ENCODE measurements around the gene CUEDC2. TPM values are rescaled to one million over a fixed set of nuclear protein-coding genes. Genes with fewer than 3 reads are reported as not detected.

CUEDC2 gene
- total and polyA plus RNA-seq, 10 of the 15 experiments (the other 5 are each of a cell fraction or from before 2014, with no cell fraction given), result 20.4 to 121 (median 75.0) TPM

DNA sequence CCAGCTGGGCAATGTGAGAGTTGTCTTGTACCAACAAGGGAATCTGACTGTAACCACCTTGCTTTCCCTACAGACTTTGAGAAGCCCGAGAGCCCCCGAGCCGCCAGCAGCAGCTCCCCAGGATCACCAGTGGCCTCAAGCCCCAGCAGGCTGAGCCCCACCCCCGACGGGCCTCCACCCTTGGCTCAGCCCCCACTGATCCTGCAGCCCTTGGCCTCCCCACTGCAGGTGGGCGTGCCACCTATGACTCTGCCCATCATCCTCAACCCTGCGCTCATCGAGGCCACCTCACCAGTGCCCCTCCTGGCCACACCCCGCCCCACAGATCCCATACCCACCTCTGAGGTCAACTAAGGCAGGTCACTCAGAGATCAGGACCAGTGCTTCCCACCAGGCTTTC, 50.4 kb downstream of the CUEDC2 start:
- intact Hi-C loops (cut with micrococcal nuclease; ENCODE audit: unreplicated experiment), result no loop called here
- no TSS peak for BruUV-seq (replicated peaks)
- Histone ChIP-seq H3K4me1 (ENCODE audit: control insufficient read depth, insufficient read depth, low read length) (peaks cover 13% of the 10 kb centered on the region), H3K27ac (ENCODE audit: control insufficient read depth, insufficient read depth) (no peak overlapping the region), H3K79me2 (ENCODE audit: control insufficient read depth, insufficient read depth, low read length) (no peaks in the 10 kb centered on the region), H2AFZ (ENCODE audit: control insufficient read depth, low read depth, low read length) (no peak overlapping the region), H3K4me3 (no peak overlapping the region), H4K20me1 (ENCODE audit: control insufficient read depth, insufficient read depth) (no peaks in the 10 kb centered on the region), H3K9me3 (replicated peaks; ENCODE audit: control insufficient read depth, insufficient read depth, low read length) (no peaks in the 10 kb centered on the region), H3K36me3 (ENCODE audit: control insufficient read depth in 2 of 2, insufficient read depth in 2 of 2, low read length in 1 of 2) (peaks cover 11 to 19% of the 10 kb centered on the region in 2 experiments), H3K9ac (ENCODE audit: control insufficient read depth, insufficient read depth, low read length) (no peak overlapping the region), H3K27me3 (replicated peaks in 1 of 2; ENCODE audit: control insufficient read depth in 2 of 2, insufficient read depth in 2 of 2, low read length in 1 of 2) (no peaks in the 10 kb centered on the region), H3K4me2 (ENCODE audit: control insufficient read depth, insufficient read depth) (no peak overlapping the region)
- SMC1A ChIA-PET (ENCODE audit: uncharacterized antibody, unreplicated experiment), result interaction anchor here (1.1 kb wide), 1 partner anchor 152 kb away, joined by 3 read pairs; no protein-coding TSS in a partner anchor
- RAD21 ChIA-PET (ENCODE audit: unreplicated experiment), result interaction anchor here (1.4 to 1.6 kb wide), 2 partner anchors 13 to 152 kb away, joined by 3 to 6 read pairs; no protein-coding TSS in a partner anchor
- CTCF ChIA-PET, result interaction anchor here (0.8 to 2.3 kb wide), 4 partner anchors 12 to 152 kb away, joined by 3 to 12 read pairs (median 4); no protein-coding TSS in a partner anchor
- FAIRE-seq (no peak), DNase-seq (ENCODE audit: low read depth, low spot score) (no peak), ATAC-seq (no peak)
- WGBS (ENCODE audit: insufficient coverage, insufficient replicate concordance, low lambda C conversion rate, missing lambda C conversion rate), result 98% methylated on average over 9 of the region's 9 CpGs
- POLR2A ChIA-PET, result no interaction called here
- in situ Hi-C loops (cut with MboI), result no loop called here
- TF ChIP-seq SMARCA5 (IDR thresholded peaks at IDR 0.05) (no peak), RBBP5 (conservative IDR thresholded peaks at IDR 0.05) (no peak), GABPA (IDR thresholded peaks at IDR 0.05; ENCODE audit: low read depth) (no peak)

DNA sequence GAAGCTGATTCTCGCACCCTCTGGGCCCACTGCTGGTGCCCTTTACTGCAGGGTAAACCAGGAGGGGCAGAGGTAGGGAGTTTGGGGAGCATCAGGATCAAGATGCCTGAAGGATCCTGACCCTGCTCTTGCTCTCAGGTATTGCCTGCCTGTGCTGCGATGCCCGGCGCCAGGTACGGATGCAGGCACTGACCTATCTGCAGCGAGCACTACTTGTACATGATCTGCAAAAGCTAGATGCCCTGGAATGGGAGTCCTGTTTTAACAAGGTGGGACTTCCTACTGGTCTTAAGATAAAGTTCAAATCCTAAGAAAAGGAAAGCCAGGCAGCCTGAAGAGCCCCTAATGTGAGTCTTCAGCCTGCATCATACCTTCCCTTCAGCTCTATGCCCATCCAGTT, 53.0 kb downstream of the CUEDC2 start:
- DNase-seq (ENCODE audit: low read depth, low spot score), result no peak
- 85% methylated on average over 6 of the region's 6 CpGs for WGBS (ENCODE audit: insufficient coverage, insufficient replicate concordance, low lambda C conversion rate, missing lambda C conversion rate)
- FAIRE-seq, result no peak
- H3K4me2 ChIP-seq (ENCODE audit: control insufficient read depth, insufficient read depth), result no peak overlapping the region
- H3K4me3 ChIP-seq, result no peak overlapping the region
- no TSS peak for BruUV-seq (replicated peaks)
- H3K36me3 ChIP-seq (ENCODE audit: control insufficient read depth in 2 of 2, insufficient read depth in 2 of 2, low read length in 1 of 2), result peaks cover 20 to 28% of the 10 kb centered on the region in 2 experiments
- peaks cover 5% of the 10 kb centered on the region for H3K4me1 ChIP-seq (ENCODE audit: control insufficient read depth, insufficient read depth, low read length)
- in situ Hi-C loops (cut with MboI) (no loop called here), intact Hi-C loops (cut with micrococcal nuclease; ENCODE audit: unreplicated experiment) (no loop called here)
- ChIA-PET POLR2A (interaction anchor here (0.9 kb wide), 1 partner anchor 10 kb away, joined by 5 read pairs; no protein-coding TSS in a partner anchor), RAD21 (ENCODE audit: unreplicated experiment) (interaction anchor here (1.9 kb wide), 1 partner anchor 27 kb away, joined by 4 read pairs; no protein-coding TSS in a partner anchor), SMC1A (ENCODE audit: uncharacterized antibody, unreplicated experiment) (no interaction called here), CTCF (interaction anchor here (1.4 kb wide), 1 partner anchor 29 kb away, joined by 4 read pairs; no protein-coding TSS in a partner anchor)
- H3K27ac ChIP-seq (ENCODE audit: control insufficient read depth, insufficient read depth), result no peak overlapping the region
- no peak for ATAC-seq
- H4K20me1 ChIP-seq (ENCODE audit: control insufficient read depth, insufficient read depth), result no peaks in the 10 kb centered on the region
- no peak overlapping the region for H3K9ac ChIP-seq (ENCODE audit: control insufficient read depth, insufficient read depth, low read length)
- no peak overlapping the region for H2AFZ ChIP-seq (ENCODE audit: control insufficient read depth, low read depth, low read length)
- no peaks in the 10 kb centered on the region for H3K9me3 ChIP-seq (replicated peaks; ENCODE audit: control insufficient read depth, insufficient read depth, low read length)
- no peaks in the 10 kb centered on the region for H3K79me2 ChIP-seq (ENCODE audit: control insufficient read depth, insufficient read depth, low read length)
- H3K27me3 ChIP-seq (replicated peaks in 1 of 2; ENCODE audit: control insufficient read depth in 2 of 2, insufficient read depth in 2 of 2, low read length in 1 of 2), result no peaks in the 10 kb centered on the region
- TF ChIP-seq MTA2 (IDR thresholded peaks at IDR 0.05; ENCODE audit: low read depth) (no peak), EP300 (IDR thresholded peaks at IDR 0.05; ENCODE audit: borderline replicate concordance in 1 of 2, control insufficient read depth in 1 of 2, low read depth in 2 of 2, low read length in 2 of 2) (no peak), SMC3 (IDR thresholded peaks at IDR 0.05; ENCODE audit: borderline replicate concordance, low read length) (no peak), RELA (IDR thresholded peaks at IDR 0.05; ENCODE audit: borderline replicate concordance, partially characterized antibody) (no peak), ZNF274 (IDR thresholded peaks at IDR 0.05; ENCODE audit: insufficient read depth, insufficient read length) (no peak), BCL11A (IDR thresholded peaks at IDR 0.05; ENCODE audit: low read depth, low read length) (no peak), RAD21 (IDR thresholded peaks at IDR 0.05; ENCODE audit: insufficient read depth, low read depth, low read length) (no peak), KLF5 (IDR thresholded peaks at IDR 0.05; ENCODE audit: partially characterized antibody) (no peak), NBN (IDR thresholded peaks at IDR 0.05) (no peak)
- TF ChIP-seq, protein P1, sequence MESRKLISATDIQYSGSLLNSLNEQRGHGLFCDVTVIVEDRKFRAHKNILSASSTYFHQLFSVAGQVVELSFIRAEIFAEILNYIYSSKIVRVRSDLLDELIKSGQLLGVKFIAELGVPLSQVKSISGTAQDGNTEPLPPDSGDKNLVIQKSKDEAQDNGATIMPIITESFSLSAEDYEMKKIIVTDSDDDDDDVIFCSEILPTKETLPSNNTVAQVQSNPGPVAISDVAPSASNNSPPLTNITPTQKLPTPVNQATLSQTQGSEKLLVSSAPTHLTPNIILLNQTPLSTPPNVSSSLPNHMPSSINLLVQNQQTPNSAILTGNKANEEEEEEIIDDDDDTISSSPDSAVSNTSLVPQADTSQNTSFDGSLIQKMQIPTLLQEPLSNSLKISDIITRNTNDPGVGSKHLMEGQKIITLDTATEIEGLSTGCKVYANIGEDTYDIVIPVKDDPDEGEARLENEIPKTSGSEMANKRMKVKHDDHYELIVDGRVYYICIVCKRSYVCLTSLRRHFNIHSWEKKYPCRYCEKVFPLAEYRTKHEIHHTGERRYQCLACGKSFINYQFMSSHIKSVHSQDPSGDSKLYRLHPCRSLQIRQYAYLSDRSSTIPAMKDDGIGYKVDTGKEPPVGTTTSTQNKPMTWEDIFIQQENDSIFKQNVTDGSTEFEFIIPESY (IDR thresholded peaks at IDR 0.05), result no peak
- TF ChIP-seq, protein P2, sequence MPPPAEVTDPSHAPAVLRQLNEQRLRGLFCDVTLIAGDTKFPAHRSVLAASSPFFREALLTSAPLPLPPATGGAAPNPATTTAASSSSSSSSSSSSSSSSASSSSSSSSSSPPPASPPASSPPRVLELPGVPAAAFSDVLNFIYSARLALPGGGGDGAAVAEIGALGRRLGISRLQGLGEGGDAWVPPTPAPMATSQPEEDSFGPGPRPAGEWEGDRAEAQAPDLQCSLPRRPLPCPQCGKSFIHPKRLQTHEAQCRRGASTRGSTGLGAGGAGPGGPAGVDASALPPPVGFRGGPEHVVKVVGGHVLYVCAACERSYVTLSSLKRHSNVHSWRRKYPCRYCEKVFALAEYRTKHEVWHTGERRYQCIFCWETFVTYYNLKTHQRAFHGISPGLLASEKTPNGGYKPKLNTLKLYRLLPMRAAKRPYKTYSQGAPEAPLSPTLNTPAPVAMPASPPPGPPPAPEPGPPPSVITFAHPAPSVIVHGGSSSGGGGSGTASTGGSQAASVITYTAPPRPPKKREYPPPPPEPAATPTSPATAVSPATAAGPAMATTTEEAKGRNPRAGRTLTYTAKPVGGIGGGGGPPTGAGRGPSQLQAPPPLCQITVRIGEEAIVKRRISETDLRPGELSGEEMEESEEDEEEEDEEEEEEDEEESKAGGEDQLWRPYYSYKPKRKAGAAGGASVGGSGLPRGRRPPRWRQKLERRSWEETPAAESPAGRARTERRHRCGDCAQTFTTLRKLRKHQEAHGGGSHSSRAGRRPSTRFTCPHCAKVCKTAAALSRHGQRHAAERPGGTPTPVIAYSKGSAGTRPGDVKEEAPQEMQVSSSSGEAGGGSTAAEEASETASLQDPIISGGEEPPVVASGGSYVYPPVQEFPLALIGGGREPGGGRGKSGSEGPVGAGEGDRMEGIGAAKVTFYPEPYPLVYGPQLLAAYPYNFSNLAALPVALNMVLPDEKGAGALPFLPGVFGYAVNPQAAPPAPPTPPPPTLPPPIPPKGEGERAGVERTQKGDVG (CRISPR knock-in tag; IDR thresholded peaks at IDR 0.05), result no peak
